ENCODE data around the gene MEGF11. TPM values are rescaled to one million over a fixed set of nuclear protein-coding genes. Genes with fewer than 3 reads are reported as not detected.

The MEGF11 gene
- total and polyA plus RNA-seq, 2 donors (not counting 1 experiment from before 2014, with no cell fraction given) = under 0.01 TPM; not detected in 1

- TF ChIP-seq EZH2 (IDR thresholded peaks at IDR 0.05; ENCODE audit: low read length, missing control alignments) = no peak
- TF ChIP-seq CTCF (conservative IDR thresholded peaks at IDR 0.05 in 1 of 2, IDR thresholded peaks at IDR 0.05 in 1 of 2; ENCODE audit: low read depth in 1 of 2, low read length in 2 of 2) = no peak
- H3K9ac ChIP-seq (ENCODE audit: insufficient read depth, low read length) = no peak overlapping the region
These were observed 16.7 kb downstream of the MEGF11 start for GRCh38 chr15:66236806-66237375.

GRCh38 chr15:66235866-66236265 lies 17.7 kb downstream of the MEGF11 start:
- Histone ChIP-seq H3K36me3 (ENCODE audit: control insufficient read depth, insufficient read depth, low read length) (no peaks in the 10 kb centered on the region), H4K20me1 (ENCODE audit: control insufficient read depth, extremely low read depth, insufficient read depth, low read length) (no peaks in the 10 kb centered on the region), H3K27me3 (ENCODE audit: control insufficient read depth, insufficient read depth, low read length) (peaks cover 11% of the 10 kb centered on the region), H3K4me2 (ENCODE audit: extremely low read depth, insufficient read depth, low read length) (no peak overlapping the region), H3K9me3 (ENCODE audit: control insufficient read depth, insufficient read depth, low read depth, low read length) (no peaks in the 10 kb centered on the region), H2AFZ (ENCODE audit: low read length) (no peak overlapping the region), H3K4me3 (replicated peaks in 1 of 4; ENCODE audit: control extremely low read depth in 1 of 4, insufficient read depth in 1 of 4, low read depth in 3 of 4, low read length in 4 of 4) (no peak overlapping the region), H3K27ac (ENCODE audit: insufficient read depth, low read length) (no peak overlapping the region), H3K79me2 (ENCODE audit: control insufficient read depth, insufficient read depth, low read length) (no peaks in the 10 kb centered on the region), H3K9ac (ENCODE audit: insufficient read depth, low read length) (no peak overlapping the region), H3K4me1 (ENCODE audit: control insufficient read depth, extremely low read depth, insufficient read depth, low read length) (no peaks in the 10 kb centered on the region)
- no peak for TF ChIP-seq CTCF (conservative IDR thresholded peaks at IDR 0.05 in 1 of 2, IDR thresholded peaks at IDR 0.05 in 1 of 2; ENCODE audit: low read depth in 1 of 2, low read length in 2 of 2)
- no peak for TF ChIP-seq EZH2 (IDR thresholded peaks at IDR 0.05; ENCODE audit: low read length, missing control alignments)
- no peak for DNase-seq (ENCODE audit: low read depth in 2 of 2)

More at GRCh38 chr15:66236806-66237375, 16.7 kb downstream of the MEGF11 start:
- Histone ChIP-seq H3K9me3 (ENCODE audit: control insufficient read depth, insufficient read depth, low read depth, low read length) (no peaks in the 10 kb centered on the region), H3K4me3 (replicated peaks in 1 of 4; ENCODE audit: control extremely low read depth in 1 of 4, insufficient read depth in 1 of 4, low read depth in 3 of 4, low read length in 4 of 4) (no peak overlapping the region), H4K20me1 (ENCODE audit: control insufficient read depth, extremely low read depth, insufficient read depth, low read length) (no peaks in the 10 kb centered on the region), H3K27ac (ENCODE audit: insufficient read depth, low read length) (no peak overlapping the region), H3K79me2 (ENCODE audit: control insufficient read depth, insufficient read depth, low read length) (no peaks in the 10 kb centered on the region), H3K4me1 (ENCODE audit: control insufficient read depth, extremely low read depth, insufficient read depth, low read length) (no peaks in the 10 kb centered on the region), H2AFZ (ENCODE audit: low read length) (no peak overlapping the region), H3K36me3 (ENCODE audit: control insufficient read depth, insufficient read depth, low read length) (no peaks in the 10 kb centered on the region), H3K4me2 (ENCODE audit: extremely low read depth, insufficient read depth, low read length) (no peak overlapping the region), H3K27me3 (ENCODE audit: control insufficient read depth, insufficient read depth, low read length) (peaks cover 11% of the 10 kb centered on the region)
- no peak for DNase-seq (ENCODE audit: low read depth in 2 of 2)

GRCh38 chr15:66234798-66235197 lies 18.8 kb downstream of the MEGF11 start:
- Histone ChIP-seq H3K4me2 (ENCODE audit: extremely low read depth, insufficient read depth, low read length) (no peak overlapping the region), H4K20me1 (ENCODE audit: control insufficient read depth, extremely low read depth, insufficient read depth, low read length) (no peaks in the 10 kb centered on the region), H3K4me3 (replicated peaks in 1 of 4; ENCODE audit: control extremely low read depth in 1 of 4, insufficient read depth in 1 of 4, low read depth in 3 of 4, low read length in 4 of 4) (no peak overlapping the region), H3K27ac (ENCODE audit: insufficient read depth, low read length) (no peak overlapping the region), H3K9me3 (ENCODE audit: control insufficient read depth, insufficient read depth, low read depth, low read length) (no peaks in the 10 kb centered on the region), H3K27me3 (ENCODE audit: control insufficient read depth, insufficient read depth, low read length) (peaks cover 9% of the 10 kb centered on the region), H2AFZ (ENCODE audit: low read length) (no peak overlapping the region), H3K4me1 (ENCODE audit: control insufficient read depth, extremely low read depth, insufficient read depth, low read length) (no peaks in the 10 kb centered on the region), H3K79me2 (ENCODE audit: control insufficient read depth, insufficient read depth, low read length) (no peaks in the 10 kb centered on the region), H3K9ac (ENCODE audit: insufficient read depth, low read length) (no peak overlapping the region), H3K36me3 (ENCODE audit: control insufficient read depth, insufficient read depth, low read length) (no peaks in the 10 kb centered on the region)
- TF ChIP-seq CTCF (conservative IDR thresholded peaks at IDR 0.05 in 1 of 2, IDR thresholded peaks at IDR 0.05 in 1 of 2; ENCODE audit: low read depth in 1 of 2, low read length in 2 of 2) (no peak), EZH2 (IDR thresholded peaks at IDR 0.05; ENCODE audit: low read length, missing control alignments) (no peak)
- no peak for DNase-seq (ENCODE audit: low read depth in 2 of 2)
